GM19025 (cell line): ENCODE data around the gene PBX4.

Experiments used
- ATAC-seq: cut with Tn5 transposase; IDR thresholded peaks from one replicate; pipeline ENCODE4 v1.9.1; 2021; ENCODE audit warnings: mild to moderate bottlenecking, low read depth, moderate library complexity; ENCODE audit not compliant: unreplicated experiment

Gene PBX4

GRCh38 chr19:19595171-19595701 is 23.3 kb downstream of the PBX4 start:
- no peak for ATAC-seq

GRCh38 chr19:19594381-19594780 is 24.1 kb downstream of the PBX4 start:
- ATAC-seq = no peak

GRCh38 chr19:19592690-19593089 is 25.8 kb downstream of the PBX4 start:
- ATAC-seq = no peak

- peak; percentile 78 for ATAC-seq
Observed at GRCh38 chr19:19591133-19591825, 27.2 kb downstream of the PBX4 start.

- ATAC-seq = no peak
Observed at GRCh38 chr19:19588546-19588945, 29.9 kb downstream of the PBX4 start.

- no peak for ATAC-seq
Observed at GRCh38 chr19:19587771-19588170, 30.7 kb downstream of the PBX4 start.

- no peak for ATAC-seq
Observed at GRCh38 chr19:19584356-19584755, 34.1 kb downstream of the PBX4 start.

- no peak for ATAC-seq
Observed at GRCh38 chr19:19582471-19582870, 36.0 kb downstream of the PBX4 start.

GRCh38 chr19:19581391-19581790 is 37.1 kb downstream of the PBX4 start:
- ATAC-seq = no peak

- ATAC-seq = no peak
Observed at GRCh38 chr19:19580418-19580817, 38.1 kb downstream of the PBX4 start.

GRCh38 chr19:19579533-19580361 is 38.7 kb downstream of the PBX4 start:
- no peak for ATAC-seq

- ATAC-seq = no peak
Observed at GRCh38 chr19:19578252-19578651, 40.2 kb downstream of the PBX4 start.

- ATAC-seq = no peak
Observed at GRCh38 chr19:19575411-19575810, 43.1 kb downstream of the PBX4 start.

GRCh38 chr19:19571071-19571786 is 47.3 kb downstream of the PBX4 start:
- ATAC-seq = no peak

- no peak for ATAC-seq
Observed at GRCh38 chr19:19570571-19570970, 47.9 kb downstream of the PBX4 start.

- ATAC-seq = no peak
Observed at GRCh38 chr19:19568802-19569756, 49.4 kb downstream of the PBX4 start.

- no peak for ATAC-seq
Observed at GRCh38 chr19:19567391-19567790, 51.1 kb downstream of the PBX4 start.

GRCh38 chr19:19566306-19566705 is 52.2 kb downstream of the PBX4 start:
- ATAC-seq = no peak

GRCh38 chr19:19563348-19563848 is 55.1 kb downstream of the PBX4 start:
- no peak for ATAC-seq
